Activated CD4-positive, alpha-beta T cell treated with anti-CD3 and anti-CD28 coated beads for 36 hours (primary cell): ENCODE results near the gene NSF. TPM values are rescaled to one million over a fixed set of nuclear protein-coding genes. Genes with fewer than 3 reads are reported as not detected.
"Not testable (repeated sequence)": the region's sequence is repeated elsewhere in the genome, so short reads cannot be mapped to it uniquely, and the experiment has no call there.

Source experiments
- ATAC-seq: fragments of 200-7000 bp; cut with Tn5 transposase; one replicate; pipeline ENCODE4 v1.10.0; 2021; ENCODE audit warnings: mild to moderate bottlenecking, moderate library complexity
- CTCF ChIA-PET: fragments of 350-600 bp; sonication (Branson Sonifier 250); formaldehyde crosslinking; loops from one replicate; lab custom pipeline; 2021; ENCODE audit warnings: antibody characterized with exemption; lab: Charles Lee
- POLR2A ChIA-PET: fragments of 350-600 bp; sonication (Branson Sonifier 250); formaldehyde crosslinking; loops from one replicate; lab custom pipeline; 2021; ENCODE audit warnings: antibody characterized with exemption, inconsistent platforms; lab: Charles Lee
- DNase-seq: peaks from one replicate; pipeline ENCODE4 v3.0.0-alpha.2; 2020
- H3K27ac Mint-ChIP-seq: one replicate; pipeline ENCODE4 v1.8.0; 2021; ENCODE audit warnings: mixed read lengths
- H3K27me3 Mint-ChIP-seq: one replicate; pipeline ENCODE4 v1.8.0; 2021; ENCODE audit warnings: mixed read lengths
- H3K36me3 Mint-ChIP-seq: one replicate; pipeline ENCODE4 v1.8.0; 2021; ENCODE audit warnings: low read depth, mixed read lengths
- H3K4me1 Mint-ChIP-seq: one replicate; pipeline ENCODE4 v1.8.0; 2021; ENCODE audit warnings: mixed read lengths
- H3K4me3 Mint-ChIP-seq: one replicate; pipeline ENCODE4 v1.8.0; 2021; ENCODE audit warnings: mild to moderate bottlenecking, moderate library complexity, mixed read lengths
- H3K9me3 Mint-ChIP-seq: one replicate; pipeline ENCODE4 v1.8.0; 2021; ENCODE audit warnings: low read depth, mixed read lengths
- intact Hi-C, 2 experiments: fragments of 100-400 bp; cut with DNase I in 1 of 2; cut with micrococcal nuclease in 1 of 2; formaldehyde crosslinking; loops; one replicate each; pipeline versions ENCODE4 v1.14.2 to v1.15.1; 2022 to 2024; cut with DNase I, micrococcal nuclease
- total RNA-seq, 2 experiments: library from RNA; stranded (reverse); gene quantifications; one replicate each; pipeline ENCODE4 v1.2.3, GENCODE V29; 2021

The NSF gene
- 10 to 100 TPM; 27.5 to 31.0 TPM for total RNA-seq

DNA sequence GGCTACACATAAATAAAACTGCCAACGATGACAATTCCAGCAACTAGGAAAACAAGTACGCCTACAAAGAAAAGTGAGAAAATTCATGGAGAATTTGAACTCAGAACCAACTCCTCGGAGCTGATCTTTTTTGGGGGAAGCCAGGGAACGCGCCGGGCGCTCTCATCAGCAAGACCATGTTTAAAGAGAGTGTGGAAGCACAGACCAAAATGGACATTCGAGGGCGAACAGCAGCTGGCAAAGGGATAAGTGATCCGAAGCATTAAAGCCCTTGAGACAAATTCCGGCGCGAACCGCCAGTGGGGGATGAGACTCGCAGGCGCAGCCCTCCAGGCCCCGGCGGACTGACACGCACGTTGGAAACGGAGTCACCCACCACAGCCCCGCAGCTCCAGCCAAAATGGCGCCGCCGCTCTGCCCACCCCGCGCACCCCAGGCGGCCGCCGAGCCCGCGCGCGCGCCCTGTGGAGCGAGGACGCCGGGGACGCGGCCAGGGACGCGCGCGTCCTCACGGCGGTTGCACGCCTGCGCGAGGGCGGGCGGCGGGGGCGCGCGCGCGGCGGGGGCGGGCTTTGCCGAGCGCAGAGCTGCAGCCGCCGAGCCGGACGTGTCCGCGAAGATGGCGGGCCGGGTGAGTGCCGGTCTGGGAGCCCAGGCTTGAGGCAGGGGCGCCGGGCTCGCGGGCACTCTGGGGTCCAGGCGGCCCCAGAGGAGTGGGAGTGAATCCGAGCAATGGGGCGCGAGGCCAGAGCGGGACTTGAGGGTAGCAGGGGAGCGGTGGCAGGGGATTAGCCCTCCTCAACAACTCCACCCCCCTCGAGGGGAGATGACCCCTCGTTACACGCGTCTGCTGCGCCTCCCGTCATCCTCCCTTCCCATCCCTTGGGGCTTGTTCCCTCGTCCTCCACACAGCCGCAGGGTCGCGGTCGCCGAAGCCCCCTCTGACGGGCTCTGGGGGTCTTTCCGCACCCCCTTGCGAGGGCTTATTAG is at the start of gene NSF:
Gene NSF (plus strand): TSS at position 513 of the 990 bp plus-strand sequence. CDS start 107 bp downstream, at position 620.
- H3K36me3 Mint-ChIP-seq, H3K27me3 Mint-ChIP-seq, H3K4me1 Mint-ChIP-seq, CTCF ChIA-PET, H3K4me3 Mint-ChIP-seq, H3K9me3 Mint-ChIP-seq, DNase-seq, H3K27ac Mint-ChIP-seq, POLR2A ChIA-PET, intact Hi-C loops: not testable (repeated sequence)
- peak; percentile 86 for ATAC-seq

DNA sequence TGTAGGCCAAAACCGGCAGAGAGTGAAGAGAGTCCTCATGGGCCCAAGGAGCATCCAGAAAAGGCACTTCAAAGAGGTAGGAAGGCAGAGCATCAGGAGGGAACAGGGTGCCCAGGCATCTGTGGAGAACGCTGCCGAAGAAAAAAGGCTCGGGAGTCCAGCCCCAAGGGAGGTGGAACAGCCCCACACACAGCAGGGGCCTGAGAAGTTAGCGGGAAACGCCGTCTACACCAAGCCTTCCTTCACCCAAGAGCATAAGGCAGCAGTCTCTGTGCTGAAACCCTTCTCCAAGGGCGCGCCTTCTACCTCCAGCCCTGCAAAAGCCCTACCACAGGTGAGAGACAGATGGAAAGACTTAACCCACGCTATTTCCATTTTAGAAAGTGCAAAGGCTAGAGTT is 41.9 kb upstream of the NSF start:
- H3K27me3 Mint-ChIP-seq, CTCF ChIA-PET, H3K36me3 Mint-ChIP-seq, H3K4me1 Mint-ChIP-seq, H3K27ac Mint-ChIP-seq, H3K9me3 Mint-ChIP-seq, H3K4me3 Mint-ChIP-seq, ATAC-seq, DNase-seq, intact Hi-C loops, POLR2A ChIA-PET: not testable (repeated sequence)

DNA sequence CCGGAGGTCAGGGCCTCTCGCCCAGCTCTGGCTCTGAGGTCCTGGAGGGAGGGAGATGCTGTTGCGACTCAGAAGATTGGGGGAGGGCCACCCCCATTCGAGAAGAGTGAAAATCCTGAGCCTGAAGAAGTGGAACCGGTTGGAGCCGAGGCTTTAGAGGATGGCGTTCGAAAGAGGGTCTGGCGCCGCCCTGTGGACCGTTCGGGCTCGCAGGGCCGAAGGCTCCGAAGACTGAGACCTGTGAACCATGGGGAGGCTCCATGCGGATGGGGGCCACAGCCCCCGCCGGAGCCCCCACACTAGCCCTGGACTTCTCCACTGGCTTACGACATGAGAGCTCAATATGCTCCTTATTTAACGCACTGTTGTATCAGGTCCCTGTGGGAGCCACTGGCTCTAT is 31.3 kb upstream of the NSF start:
- H3K27me3 Mint-ChIP-seq, POLR2A ChIA-PET, CTCF ChIA-PET: not testable (repeated sequence)

DNA sequence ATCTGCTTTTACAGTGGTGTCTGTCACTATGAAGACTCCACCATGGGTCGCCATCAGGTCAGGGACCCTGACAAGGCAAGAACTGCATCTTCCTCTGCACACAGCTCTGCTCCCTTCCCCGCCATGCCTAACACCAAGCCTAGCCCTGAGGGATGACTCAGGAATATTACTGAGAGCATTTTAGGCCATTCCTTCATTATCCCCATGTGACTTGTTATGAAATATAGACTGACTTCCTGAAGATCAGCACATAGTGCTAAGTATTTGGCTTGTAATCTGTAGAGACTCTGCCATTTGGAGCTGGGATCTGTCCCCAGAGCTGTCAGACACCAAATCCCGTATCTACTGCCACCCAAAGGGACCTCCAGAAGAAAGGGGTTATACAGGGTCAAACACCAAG is 30.4 kb upstream of the NSF start:
- H3K4me3 Mint-ChIP-seq, POLR2A ChIA-PET, CTCF ChIA-PET, H3K36me3 Mint-ChIP-seq, H3K27ac Mint-ChIP-seq, DNase-seq, H3K4me1 Mint-ChIP-seq, H3K27me3 Mint-ChIP-seq, H3K9me3 Mint-ChIP-seq, intact Hi-C loops, ATAC-seq: not testable (repeated sequence)

More for the DNA sequence above, 31.3 kb upstream of the NSF start:
- H3K27ac Mint-ChIP-seq, H3K4me1 Mint-ChIP-seq, intact Hi-C loops, H3K36me3 Mint-ChIP-seq, ATAC-seq, H3K9me3 Mint-ChIP-seq, H3K4me3 Mint-ChIP-seq, DNase-seq: not testable (repeated sequence)

DNA sequence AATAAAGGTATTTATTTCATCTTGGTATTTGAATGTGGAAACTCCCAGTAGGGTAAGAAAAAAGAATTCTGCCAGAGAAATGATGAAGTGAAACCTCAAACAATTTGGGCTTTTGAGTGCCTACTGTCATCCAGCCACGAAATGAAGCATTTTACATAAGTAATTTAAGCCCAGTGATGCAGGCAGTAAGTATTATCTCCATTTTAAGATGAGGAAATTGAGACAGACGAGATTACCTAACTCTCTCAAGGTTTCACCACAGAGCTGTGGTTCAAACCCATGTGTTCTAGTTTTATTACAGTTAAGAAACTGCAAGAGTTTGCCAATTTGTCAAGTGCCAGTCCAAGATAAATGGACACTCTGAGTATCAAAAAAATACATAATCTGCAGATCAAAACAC is 24.2 kb upstream of the NSF start:
- CTCF ChIA-PET, intact Hi-C loops, H3K4me1 Mint-ChIP-seq, POLR2A ChIA-PET, H3K27ac Mint-ChIP-seq, H3K36me3 Mint-ChIP-seq, H3K9me3 Mint-ChIP-seq, H3K27me3 Mint-ChIP-seq, H3K4me3 Mint-ChIP-seq, DNase-seq: not testable (repeated sequence)
- ATAC-seq: peak; percentile 26

DNA sequence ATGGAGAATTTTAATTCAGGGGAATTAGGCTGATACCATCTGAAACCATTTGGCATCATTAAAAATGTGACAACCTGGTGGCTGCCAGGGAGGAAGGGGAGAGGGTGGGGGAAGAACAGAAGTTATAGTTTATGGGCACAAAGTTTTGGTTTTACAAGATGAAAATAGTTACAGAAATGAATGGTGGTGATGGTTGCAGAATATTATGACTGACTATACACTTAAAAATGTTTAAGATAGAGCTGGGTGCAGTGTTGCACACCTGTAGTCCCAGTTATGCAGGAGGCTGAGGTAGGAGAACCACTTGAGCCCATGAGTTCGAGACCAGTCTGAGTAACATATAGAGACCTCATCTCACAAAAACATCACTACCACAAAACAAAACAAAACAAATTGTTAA is 23.5 kb upstream of the NSF start:
- not testable (repeated sequence) for ATAC-seq

DNA sequence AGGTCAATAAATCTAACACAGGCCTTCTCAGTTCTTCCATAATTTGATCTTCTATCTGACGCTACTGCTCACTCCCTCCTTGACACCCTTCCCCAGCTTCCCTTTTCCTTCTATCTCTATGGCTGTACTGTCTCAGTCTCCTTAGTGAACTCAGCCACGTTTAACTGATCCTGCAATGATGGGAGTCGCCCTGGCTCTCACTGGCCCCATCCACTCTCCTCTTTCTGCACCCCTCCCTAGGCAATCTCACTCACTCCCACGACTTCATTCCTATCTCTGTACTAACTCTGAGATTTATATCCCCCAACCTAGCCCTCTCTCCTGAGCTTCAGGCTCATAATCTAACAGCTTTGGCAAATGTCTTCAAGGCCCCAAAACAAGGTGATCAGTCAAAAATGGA is 18.7 kb upstream of the NSF start:
- POLR2A ChIA-PET, H3K4me1 Mint-ChIP-seq, H3K4me3 Mint-ChIP-seq, ATAC-seq, CTCF ChIA-PET, H3K36me3 Mint-ChIP-seq, H3K27me3 Mint-ChIP-seq, DNase-seq, intact Hi-C loops, H3K27ac Mint-ChIP-seq, H3K9me3 Mint-ChIP-seq: not testable (repeated sequence)

More for the DNA sequence above, 23.5 kb upstream of the NSF start:
- intact Hi-C loops, H3K36me3 Mint-ChIP-seq, H3K27ac Mint-ChIP-seq, H3K4me1 Mint-ChIP-seq, H3K4me3 Mint-ChIP-seq, CTCF ChIA-PET, DNase-seq, H3K27me3 Mint-ChIP-seq, H3K9me3 Mint-ChIP-seq, POLR2A ChIA-PET: not testable (repeated sequence)

DNA sequence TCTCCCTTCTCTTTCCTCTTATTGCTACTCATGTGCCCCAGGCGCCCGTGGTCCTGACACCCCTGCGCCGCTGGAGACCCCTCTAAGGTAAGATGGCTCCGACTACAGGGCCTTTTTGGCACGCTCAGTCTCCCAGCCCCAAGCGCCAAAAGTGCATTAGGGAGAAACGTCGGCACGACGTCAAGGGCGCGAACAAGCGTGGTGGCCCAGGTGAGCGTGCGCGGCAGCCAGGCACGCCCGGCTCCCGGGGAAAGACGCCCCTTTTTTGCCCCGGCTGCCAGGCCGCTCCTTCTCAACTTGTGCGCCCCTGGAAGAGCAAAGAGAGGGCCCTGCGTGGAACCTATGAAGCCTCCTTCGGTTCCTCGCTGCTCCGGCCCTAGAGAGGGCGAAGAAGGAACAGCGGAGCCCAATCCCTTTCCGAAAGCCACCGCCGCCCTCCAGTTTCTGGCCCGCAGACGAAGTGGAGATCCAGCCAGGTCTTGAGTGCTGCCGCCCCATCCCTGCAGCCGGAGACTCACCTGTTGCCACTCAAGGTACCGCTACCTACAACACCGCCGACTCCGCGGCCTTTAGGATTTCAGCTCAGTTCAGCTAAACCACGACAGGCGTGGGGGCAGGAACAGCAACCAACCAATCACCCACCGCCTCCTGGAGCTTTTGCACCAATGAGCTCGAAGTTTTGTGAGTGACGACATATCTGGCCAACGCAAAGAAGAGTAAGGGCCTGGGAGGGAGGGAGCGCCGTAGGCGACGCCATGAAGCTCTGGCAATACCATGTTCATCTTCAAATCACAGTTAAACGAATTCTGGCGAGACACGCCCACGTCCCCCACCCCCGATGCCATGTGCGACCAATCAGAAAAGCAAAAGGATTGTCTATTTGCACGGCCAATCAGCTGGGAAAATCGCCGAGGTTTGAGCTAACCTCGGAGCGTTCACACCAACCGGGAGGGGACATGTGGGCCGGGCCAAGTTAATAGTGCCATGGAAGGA is 11.1 kb upstream of the NSF start, which contains the start of gene ARL17A:
Gene ARL17A (minus strand): TSS at position 609 of the 993 bp plus-strand sequence. CDS start 3,369 bp downstream, outside the sequence.
- H3K9me3 Mint-ChIP-seq, intact Hi-C loops, POLR2A ChIA-PET, H3K36me3 Mint-ChIP-seq, CTCF ChIA-PET, H3K27me3 Mint-ChIP-seq, H3K4me1 Mint-ChIP-seq, H3K4me3 Mint-ChIP-seq, H3K27ac Mint-ChIP-seq: not testable (repeated sequence)
- ATAC-seq (peak; percentile 99), DNase-seq (peak; percentile 91)

DNA sequence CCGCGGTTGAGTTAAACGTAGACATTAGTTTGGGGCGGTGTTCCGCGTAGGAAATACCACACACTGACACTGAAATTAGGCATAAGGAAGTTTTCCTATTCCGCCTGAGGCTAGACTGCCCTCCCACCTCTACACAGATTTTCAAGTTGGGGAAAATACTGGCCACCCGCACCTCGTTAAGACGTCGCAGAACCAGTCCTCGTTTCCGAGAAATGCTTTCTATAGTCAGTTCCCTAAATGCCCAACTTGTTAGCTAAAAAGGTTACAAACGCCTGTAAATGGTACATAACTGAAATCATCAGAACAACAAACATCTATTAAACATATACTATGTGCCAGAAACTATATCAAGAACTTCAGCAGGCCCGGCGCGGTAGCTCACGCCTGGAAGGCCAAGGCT is 10.4 kb upstream of the NSF start:
- H3K36me3 Mint-ChIP-seq, H3K4me1 Mint-ChIP-seq, POLR2A ChIA-PET, DNase-seq, H3K9me3 Mint-ChIP-seq, ATAC-seq, H3K4me3 Mint-ChIP-seq, H3K27ac Mint-ChIP-seq, intact Hi-C loops, CTCF ChIA-PET, H3K27me3 Mint-ChIP-seq: not testable (repeated sequence)

DNA sequence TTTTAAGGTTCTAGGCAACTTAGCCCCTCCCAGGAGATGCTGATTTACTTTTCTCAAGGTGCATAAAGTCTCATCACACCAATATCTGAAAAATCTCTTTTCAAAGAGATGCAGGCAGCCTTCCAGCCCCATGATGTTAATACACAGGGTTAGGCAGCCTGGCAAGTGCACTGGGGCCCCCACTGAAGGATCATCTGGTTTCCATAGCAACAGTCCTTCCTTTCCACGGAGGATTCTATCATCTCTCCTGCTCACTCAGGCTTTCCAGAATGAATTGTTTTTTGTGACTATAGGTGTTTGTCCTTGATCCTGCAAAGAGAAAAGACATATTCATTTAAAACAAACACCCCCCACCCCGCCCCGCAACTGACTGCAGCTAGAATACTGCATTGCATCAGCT is 5.0 kb upstream of the NSF start:
- H3K27me3 Mint-ChIP-seq, intact Hi-C loops, ATAC-seq, CTCF ChIA-PET, H3K4me1 Mint-ChIP-seq, DNase-seq, H3K27ac Mint-ChIP-seq, H3K4me3 Mint-ChIP-seq, H3K9me3 Mint-ChIP-seq, H3K36me3 Mint-ChIP-seq, POLR2A ChIA-PET: not testable (repeated sequence)

DNA sequence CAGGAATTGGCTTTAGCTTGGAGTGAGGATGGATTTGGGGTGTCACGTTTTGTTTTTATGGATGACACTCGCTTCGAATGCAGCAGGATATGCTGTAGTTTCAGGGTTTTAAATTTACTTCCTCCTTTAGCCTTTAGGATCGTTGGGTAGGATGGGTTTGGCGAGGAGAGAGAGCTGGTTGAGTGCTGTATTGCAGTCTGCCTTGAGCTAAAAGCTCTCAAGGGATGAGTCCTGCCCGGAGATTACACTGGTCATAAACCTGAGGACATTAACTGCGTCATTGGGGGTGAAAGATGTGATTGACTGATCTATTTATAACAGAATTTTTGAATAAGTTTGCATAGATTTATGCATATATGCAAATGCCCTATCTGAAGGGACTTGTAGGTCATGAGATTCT is 863 bp downstream of the NSF start:
- H3K4me1 Mint-ChIP-seq, H3K36me3 Mint-ChIP-seq, CTCF ChIA-PET, H3K9me3 Mint-ChIP-seq, intact Hi-C loops, H3K4me3 Mint-ChIP-seq, H3K27ac Mint-ChIP-seq, POLR2A ChIA-PET, DNase-seq, H3K27me3 Mint-ChIP-seq: not testable (repeated sequence)
- peak; percentile 56 for ATAC-seq
